LNCAP (cell line): ENCODE data around the gene SERINC2.

Experiments used
- TF ChIP-seq, protein P1 (sequence below): fragments of 450-650 bp; IDR thresholded peaks from 2 replicates; pipeline ENCODE4 v1.5.1; 2017; ENCODE audit warnings: mild to moderate bottlenecking

Gene SERINC2

DNA sequence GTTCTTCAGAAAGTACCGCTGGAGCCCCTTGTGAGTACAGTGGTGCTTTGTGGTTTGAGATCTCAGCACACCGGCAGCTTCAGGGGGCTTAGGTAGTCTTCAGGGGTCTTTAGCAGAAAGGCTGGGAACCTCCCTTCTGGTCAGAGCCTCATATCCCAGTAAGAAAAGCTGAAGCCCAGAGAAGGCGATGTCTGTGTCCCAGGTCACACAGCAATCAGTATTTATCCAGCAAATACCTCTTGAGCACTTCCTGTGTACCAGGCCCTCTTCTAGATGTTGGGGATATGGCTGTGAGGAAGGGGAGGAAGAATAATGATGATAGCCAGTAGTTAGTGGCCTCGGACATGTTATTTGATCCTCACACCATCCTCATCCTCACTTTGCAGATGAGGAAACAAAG is 14.3 kb downstream of the SERINC2 start:
- TF ChIP-seq, protein P1, sequence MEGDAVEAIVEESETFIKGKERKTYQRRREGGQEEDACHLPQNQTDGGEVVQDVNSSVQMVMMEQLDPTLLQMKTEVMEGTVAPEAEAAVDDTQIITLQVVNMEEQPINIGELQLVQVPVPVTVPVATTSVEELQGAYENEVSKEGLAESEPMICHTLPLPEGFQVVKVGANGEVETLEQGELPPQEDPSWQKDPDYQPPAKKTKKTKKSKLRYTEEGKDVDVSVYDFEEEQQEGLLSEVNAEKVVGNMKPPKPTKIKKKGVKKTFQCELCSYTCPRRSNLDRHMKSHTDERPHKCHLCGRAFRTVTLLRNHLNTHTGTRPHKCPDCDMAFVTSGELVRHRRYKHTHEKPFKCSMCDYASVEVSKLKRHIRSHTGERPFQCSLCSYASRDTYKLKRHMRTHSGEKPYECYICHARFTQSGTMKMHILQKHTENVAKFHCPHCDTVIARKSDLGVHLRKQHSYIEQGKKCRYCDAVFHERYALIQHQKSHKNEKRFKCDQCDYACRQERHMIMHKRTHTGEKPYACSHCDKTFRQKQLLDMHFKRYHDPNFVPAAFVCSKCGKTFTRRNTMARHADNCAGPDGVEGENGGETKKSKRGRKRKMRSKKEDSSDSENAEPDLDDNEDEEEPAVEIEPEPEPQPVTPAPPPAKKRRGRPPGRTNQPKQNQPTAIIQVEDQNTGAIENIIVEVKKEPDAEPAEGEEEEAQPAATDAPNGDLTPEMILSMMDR: no peak

DNA sequence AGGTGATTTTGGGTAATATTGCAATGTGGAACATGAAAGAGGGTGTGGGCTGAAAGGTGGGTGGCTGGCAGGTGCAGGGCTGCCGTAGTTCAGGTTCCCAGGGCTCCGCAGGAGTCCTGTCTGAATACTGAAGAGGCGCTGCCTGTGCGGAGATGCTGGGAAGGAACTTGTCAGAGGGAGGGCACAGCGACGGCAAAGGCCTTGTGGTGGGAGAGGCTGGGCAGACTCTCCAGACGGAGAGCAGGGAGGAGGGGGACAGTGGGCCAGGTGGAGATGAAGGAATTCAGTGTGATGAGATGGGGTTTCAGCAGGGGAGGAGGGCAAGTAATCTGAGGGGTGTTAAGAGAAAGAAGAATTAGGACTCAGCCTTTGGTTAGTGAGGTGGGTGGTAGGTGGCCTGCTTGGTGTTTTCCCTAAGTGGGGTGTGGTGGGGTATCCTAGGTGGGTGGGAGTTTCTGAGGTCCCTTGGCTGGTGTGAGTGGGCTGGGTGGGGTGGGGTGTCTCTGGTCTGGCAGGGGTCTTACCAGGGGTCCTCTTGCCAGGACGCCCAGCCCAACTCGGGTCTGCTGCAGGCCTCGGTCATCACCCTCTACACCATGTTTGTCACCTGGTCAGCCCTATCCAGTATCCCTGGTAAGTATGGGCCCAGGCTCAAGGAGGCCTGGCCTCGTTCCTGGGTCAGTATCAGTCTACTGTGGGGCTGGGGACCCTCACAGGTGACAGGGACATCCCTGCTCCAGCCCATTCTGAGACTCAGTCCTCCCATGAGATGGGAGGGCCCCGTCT is 15.6 kb downstream of the SERINC2 start:
- TF ChIP-seq, protein P1: no peak

DNA sequence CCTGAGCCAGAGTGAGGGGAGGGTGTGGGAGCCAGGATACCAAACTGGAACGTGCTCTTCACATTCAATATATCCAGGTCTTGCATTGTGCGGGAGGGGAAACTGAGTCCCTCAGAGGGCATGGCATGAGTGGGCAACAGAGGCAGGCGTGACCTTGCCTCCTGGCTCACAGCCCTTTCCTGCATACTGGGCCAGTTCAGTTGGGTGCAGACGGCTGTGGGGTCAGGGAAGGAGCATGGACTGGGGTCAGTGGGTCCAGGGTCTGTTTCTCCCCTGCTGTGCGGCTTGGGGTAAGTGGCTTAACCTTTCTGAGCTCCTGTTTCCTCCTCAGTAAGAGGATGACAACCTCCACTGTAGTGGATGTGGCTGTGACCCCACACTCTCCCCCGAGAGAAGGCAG is 16.6 kb downstream of the SERINC2 start:
- TF ChIP-seq, protein P1: no peak

DNA sequence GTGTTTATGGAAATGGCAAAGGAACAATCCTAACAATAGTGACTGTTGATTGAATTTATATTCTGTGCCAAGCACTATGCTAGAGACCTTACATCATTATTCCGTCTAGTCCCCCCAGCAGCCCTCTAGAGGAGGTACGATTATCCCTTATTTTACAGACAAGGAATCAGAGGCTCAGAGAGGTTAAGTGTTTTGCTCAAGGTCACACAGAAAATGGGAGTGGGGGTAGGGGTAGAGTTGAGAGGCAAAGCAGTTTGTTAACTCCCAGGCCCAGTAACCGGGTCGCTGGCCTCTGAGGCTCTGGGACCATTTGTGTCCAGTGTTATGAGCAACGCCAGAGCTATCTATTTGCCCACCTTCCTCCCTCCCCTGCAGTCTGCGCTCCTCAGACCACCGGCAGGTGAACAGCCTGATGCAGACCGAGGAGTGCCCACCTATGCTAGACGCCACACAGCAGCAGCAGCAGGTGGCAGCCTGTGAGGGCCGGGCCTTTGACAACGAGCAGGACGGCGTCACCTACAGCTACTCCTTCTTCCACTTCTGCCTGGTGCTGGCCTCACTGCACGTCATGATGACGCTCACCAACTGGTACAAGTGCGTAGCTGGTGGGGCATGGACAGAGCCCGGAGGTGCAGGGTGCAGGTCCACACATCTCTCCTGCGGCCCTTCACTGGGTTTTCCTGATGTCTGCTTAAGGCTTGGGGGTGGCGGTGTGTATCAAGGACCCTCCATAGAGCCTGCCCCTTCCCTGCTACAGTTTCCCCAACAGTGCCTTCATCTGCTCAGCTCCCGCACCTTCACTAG is 19.8 kb downstream of the SERINC2 start:
- TF ChIP-seq, protein P1: no peak

DNA sequence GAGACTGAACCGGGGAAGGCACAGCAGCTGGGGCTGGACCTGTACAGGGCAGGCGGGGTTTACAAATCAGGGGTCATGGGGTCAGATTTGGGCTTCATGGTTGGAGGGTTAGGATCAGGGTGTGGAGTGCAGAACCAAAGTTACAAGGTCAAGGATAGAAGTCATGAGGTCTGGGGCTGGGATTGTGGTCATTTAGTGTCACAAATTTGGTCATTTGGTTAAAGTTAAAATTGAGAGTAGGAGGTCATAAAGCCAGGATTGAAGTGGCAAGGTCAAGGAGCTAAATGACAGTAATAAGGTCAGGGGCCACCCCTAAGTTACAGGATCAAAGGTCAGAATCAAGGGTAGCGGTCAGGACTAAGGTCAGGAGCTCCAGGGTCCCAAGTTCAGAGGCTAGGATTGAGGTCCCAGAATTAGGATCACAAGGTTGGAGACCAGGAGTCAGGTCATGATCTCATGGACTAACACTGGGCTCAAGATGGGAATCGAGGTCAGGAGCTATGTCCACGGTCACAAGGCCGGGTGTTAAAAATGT is 20.4 kb downstream of the SERINC2 start:
- TF ChIP-seq, protein P1: no peak

DNA sequence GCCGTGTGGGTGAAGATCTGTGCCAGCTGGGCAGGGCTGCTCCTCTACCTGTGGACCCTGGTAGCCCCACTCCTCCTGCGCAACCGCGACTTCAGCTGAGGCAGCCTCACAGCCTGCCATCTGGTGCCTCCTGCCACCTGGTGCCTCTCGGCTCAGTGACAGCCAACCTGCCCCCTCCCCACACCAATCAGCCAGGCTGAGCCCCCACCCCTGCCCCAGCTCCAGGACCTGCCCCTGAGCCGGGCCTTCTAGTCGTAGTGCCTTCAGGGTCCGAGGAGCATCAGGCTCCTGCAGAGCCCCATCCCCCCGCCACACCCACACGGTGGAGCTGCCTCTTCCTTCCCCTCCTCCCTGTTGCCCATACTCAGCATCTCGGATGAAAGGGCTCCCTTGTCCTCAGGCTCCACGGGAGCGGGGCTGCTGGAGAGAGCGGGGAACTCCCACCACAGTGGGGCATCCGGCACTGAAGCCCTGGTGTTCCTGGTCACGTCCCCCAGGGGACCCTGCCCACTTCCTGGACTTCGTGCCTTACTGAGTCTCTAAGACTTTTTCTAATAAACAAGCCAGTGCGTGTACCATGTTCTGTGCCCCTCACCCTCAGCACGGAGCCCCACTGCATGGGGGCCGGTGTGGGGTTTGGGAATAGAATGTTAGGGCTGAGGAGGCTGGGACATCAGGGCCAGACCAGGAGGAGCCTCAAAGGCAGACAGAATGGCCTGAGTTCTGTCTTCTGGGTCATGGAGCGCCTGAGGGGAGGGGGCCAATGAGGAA is 21.3 kb downstream of the SERINC2 start:
- TF ChIP-seq, protein P1: no peak

DNA sequence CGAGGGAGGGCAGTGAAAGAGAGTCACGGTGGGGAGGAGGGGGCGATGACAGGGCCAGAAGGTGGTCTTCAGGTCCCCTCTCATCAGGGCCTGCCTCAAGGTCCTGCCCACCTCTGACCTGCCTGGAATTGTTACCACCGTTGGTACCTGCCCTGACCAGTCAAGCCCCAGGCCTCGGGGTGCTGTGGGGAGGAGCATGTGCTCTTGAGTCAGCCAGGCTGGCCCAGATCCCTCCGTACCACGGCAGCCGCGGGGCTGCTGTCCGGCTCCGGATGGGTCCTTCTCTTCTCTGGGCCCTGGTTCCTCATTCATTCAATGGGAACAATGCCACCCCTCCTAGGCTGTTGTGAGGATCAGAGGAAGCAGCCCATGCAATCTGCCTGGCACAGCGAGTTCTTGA is 22.0 kb downstream of the SERINC2 start:
- TF ChIP-seq, protein P1: no peak
